Measurements from ENCODE around the gene SELENOI.

SELENOI gene

DNA sequence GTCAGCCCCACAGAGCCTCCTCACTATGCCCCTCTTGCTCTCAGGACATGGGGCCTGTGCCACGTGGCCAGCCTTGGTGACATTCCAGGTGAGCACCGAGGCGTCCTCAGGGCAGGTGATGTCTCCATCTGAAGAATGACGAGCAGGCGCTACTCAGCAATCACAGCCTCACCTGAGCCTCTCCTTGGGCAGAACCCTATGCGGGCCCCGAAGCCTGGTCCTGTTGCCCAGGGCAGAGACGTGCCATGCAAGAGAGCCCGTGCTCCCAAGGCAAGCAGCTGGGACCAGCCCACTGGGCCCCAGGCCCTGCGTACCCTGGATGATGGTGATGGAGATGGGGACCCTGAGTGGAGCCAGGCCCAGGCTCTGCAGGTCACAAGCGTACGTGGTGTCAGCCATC, 32.5 kb upstream of the SELENOI start:
- DNase-seq (ENCODE audit: extremely low read depth, insufficient read length) = no peak

DNA sequence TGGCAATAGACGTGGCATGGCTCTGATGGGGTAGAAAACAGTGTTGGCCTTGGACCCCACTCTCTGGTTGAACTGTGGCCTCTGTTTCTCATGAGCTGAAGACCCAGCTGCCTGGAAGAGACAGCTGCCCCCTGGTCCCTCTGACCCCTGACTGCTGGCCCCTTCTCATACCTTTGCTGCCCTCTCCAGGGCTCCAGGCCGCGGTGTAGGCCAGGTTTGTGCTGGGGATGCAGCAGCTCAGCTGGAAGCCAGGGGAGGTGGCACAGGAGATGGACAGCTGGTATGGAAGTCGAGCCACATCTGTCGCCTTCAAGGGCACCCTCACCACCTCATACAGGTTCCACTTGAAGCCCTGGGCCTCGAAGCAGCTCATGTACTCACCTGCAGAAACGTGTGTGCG, 31.7 kb upstream of the SELENOI start:
- Histone ChIP-seq H3K4me3 (replicated peaks; ENCODE audit: low read depth, low read length) (no peak overlapping the region), H3K27me3 (replicated peaks; ENCODE audit: control insufficient read depth, insufficient read depth, low read length) (no peaks in the 10 kb centered on the region), H3K36me3 (ENCODE audit: control insufficient read depth, insufficient read depth, low read length) (no peaks in the 10 kb centered on the region)
- no peak for DNase-seq (ENCODE audit: extremely low read depth, insufficient read length)
- TF ChIP-seq, protein P1, sequence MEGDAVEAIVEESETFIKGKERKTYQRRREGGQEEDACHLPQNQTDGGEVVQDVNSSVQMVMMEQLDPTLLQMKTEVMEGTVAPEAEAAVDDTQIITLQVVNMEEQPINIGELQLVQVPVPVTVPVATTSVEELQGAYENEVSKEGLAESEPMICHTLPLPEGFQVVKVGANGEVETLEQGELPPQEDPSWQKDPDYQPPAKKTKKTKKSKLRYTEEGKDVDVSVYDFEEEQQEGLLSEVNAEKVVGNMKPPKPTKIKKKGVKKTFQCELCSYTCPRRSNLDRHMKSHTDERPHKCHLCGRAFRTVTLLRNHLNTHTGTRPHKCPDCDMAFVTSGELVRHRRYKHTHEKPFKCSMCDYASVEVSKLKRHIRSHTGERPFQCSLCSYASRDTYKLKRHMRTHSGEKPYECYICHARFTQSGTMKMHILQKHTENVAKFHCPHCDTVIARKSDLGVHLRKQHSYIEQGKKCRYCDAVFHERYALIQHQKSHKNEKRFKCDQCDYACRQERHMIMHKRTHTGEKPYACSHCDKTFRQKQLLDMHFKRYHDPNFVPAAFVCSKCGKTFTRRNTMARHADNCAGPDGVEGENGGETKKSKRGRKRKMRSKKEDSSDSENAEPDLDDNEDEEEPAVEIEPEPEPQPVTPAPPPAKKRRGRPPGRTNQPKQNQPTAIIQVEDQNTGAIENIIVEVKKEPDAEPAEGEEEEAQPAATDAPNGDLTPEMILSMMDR (IDR thresholded peaks at IDR 0.05; ENCODE audit: insufficient read depth, low read length, poor library complexity, severe bottlenecking) = no peak

More for the DNA sequence above, 32.5 kb upstream of the SELENOI start:
- H3K4me3 ChIP-seq (replicated peaks; ENCODE audit: low read depth, low read length) = no peak overlapping the region
- TF ChIP-seq, protein P1 (IDR thresholded peaks at IDR 0.05; ENCODE audit: insufficient read depth, low read length, poor library complexity, severe bottlenecking) = no peak
- H3K36me3 ChIP-seq (ENCODE audit: control insufficient read depth, insufficient read depth, low read length) = no peaks in the 10 kb centered on the region
- H3K27me3 ChIP-seq (replicated peaks; ENCODE audit: control insufficient read depth, insufficient read depth, low read length) = no peaks in the 10 kb centered on the region

DNA sequence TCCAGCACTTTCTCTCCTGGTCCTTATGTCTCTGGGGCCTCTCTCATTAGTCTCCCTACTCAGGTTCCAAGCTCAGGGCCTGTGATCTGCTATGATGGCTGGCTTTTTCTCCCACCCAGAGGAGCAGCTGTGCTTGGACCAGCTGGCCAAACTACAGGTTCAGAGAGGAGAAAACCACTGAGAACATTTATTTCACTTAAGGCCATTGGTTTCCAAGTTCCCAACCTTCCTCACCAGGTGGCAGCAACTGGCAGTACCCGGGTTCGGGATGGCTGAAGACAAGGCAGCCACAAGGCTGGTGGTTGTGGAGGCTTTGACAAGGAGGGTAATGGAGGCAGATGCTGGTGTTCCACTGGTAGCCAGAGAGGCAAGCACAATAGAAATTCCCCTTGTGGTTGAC, 29.9 kb upstream of the SELENOI start:
- TF ChIP-seq, protein P1 (IDR thresholded peaks at IDR 0.05; ENCODE audit: insufficient read depth, low read length, poor library complexity, severe bottlenecking) = peak; percentile 7

GRCh38 chr2:26316845-26317244, 29.1 kb upstream of the SELENOI start:
- TF ChIP-seq, protein P1 (IDR thresholded peaks at IDR 0.05; ENCODE audit: insufficient read depth, low read length, poor library complexity, severe bottlenecking) = no peak
- Histone ChIP-seq H3K36me3 (ENCODE audit: control insufficient read depth, insufficient read depth, low read length) (no peaks in the 10 kb centered on the region), H3K27me3 (replicated peaks; ENCODE audit: control insufficient read depth, insufficient read depth, low read length) (no peaks in the 10 kb centered on the region), H3K4me3 (replicated peaks; ENCODE audit: low read depth, low read length) (no peak overlapping the region)
- DNase-seq (ENCODE audit: extremely low read depth, insufficient read length) = no peak

More for the DNA sequence above, 29.9 kb upstream of the SELENOI start:
- Histone ChIP-seq H3K36me3 (ENCODE audit: control insufficient read depth, insufficient read depth, low read length) (no peaks in the 10 kb centered on the region), H3K4me3 (replicated peaks; ENCODE audit: low read depth, low read length) (no peak overlapping the region), H3K27me3 (replicated peaks; ENCODE audit: control insufficient read depth, insufficient read depth, low read length) (no peaks in the 10 kb centered on the region)
- no peak for DNase-seq (ENCODE audit: extremely low read depth, insufficient read length)

DNA sequence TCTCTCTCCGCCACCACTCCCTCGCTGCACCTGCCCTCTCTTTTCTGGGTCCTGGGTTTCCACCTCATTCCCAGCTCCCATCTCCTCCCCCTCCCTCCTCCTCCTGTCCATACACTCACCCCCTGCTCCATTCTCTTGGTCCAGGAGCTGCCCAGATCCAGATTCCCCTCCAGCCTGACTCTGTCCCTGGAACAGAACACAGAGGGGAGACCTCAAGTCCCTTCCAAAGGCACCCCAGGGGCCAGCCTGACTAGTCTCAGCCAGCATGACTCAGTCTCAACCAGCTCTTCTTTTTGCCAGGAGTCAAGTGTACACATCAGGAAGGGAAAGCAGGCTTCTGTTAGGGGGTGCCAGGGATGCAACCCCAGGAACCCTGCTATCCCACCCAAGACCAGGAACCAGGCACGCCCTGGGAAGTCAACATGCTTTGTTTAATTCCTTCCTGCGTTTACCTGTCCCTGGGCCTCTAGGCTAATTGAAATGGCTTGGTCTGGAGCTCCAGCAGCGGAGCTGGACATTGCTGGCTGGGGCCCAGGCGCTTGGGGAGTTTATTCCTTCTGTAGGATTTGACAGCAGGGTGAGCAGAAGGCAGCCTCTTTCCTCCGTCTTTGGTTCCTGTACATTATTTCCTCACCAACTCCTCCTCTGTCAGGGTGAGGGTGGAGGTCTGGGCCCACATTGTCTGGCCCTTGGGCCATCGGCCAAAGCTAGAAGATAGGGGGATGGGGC, 28.4 kb upstream of the SELENOI start:
- no peak for DNase-seq (ENCODE audit: extremely low read depth, insufficient read length)
- Histone ChIP-seq H3K36me3 (ENCODE audit: control insufficient read depth, insufficient read depth, low read length) (no peaks in the 10 kb centered on the region), H3K27me3 (replicated peaks; ENCODE audit: control insufficient read depth, insufficient read depth, low read length) (no peaks in the 10 kb centered on the region), H3K4me3 (replicated peaks; ENCODE audit: low read depth, low read length) (no peak overlapping the region)
- TF ChIP-seq, protein P1 (IDR thresholded peaks at IDR 0.05; ENCODE audit: insufficient read depth, low read length, poor library complexity, severe bottlenecking) = no peak

Data from GM06990 (cell line).